Caco-2 (cell line): ENCODE results near the gene IDS. TPM values are rescaled to one million over a fixed set of nuclear protein-coding genes. Genes with fewer than 3 reads are reported as not detected.

ENCODE experiments used
- BruUV-seq: library from RNA; stranded (reverse); fragments of 400-500 nt; replicated peaks from 2 replicates; lab custom pipeline; 2021; lab: Mats Ljungman, UMichigan
- CTCF ChIA-PET: fragments of 300-600 bp; sonication (Branson Sonifier 250); formaldehyde crosslinking; loops from one replicate; lab custom pipeline; 2022; ENCODE audit warnings: antibody characterized with exemption; lab: Charles Lee
- POLR2A ChIA-PET: fragments of 300-600 bp; sonication (Branson Sonifier 250); formaldehyde crosslinking; loops from one replicate; lab custom pipeline; 2022; ENCODE audit warnings: antibody characterized with exemption; lab: Charles Lee
- DNase-seq, 2 experiments: peaks; one replicate each; pipeline versions ENCODE4 v3.0.0 to v3.0.0-alpha.2; 2020 to 2022
- H3K27me3 ChIP-seq: replicated peaks from 2 replicates; pipeline ENCODE4 v1.6.0; 2011; ENCODE audit warnings: low read length; ENCODE audit not compliant: control insufficient read depth, insufficient read depth
- H3K36me3 ChIP-seq: 2 replicates; pipeline ENCODE4 v1.5.1; 2011; ENCODE audit warnings: low read length; ENCODE audit not compliant: control insufficient read depth, insufficient read depth
- H3K4me1 ChIP-seq: fragments of 250-450 bp; sonication (Bioruptor Pico); 2 replicates; pipeline ENCODE4 v1.5.1; 2020; ENCODE audit warnings: mild to moderate bottlenecking
- H3K4me3 ChIP-seq: 2 replicates; pipeline ENCODE4 v1.5.1; 2011; ENCODE audit warnings: low read depth, mild to moderate bottlenecking, control low read depth, low read length
- H3K9me3 ChIP-seq: fragments of 250-450 bp; sonication (Bioruptor Pico); 2 replicates; pipeline ENCODE4 v1.5.1; 2020; ENCODE audit warnings: mild to moderate bottlenecking, moderate library complexity
- H3K27ac Mint-ChIP-seq: one replicate; pipeline ENCODE4 v1.8.0; 2022; ENCODE audit warnings: mixed read lengths; ENCODE audit not compliant: unreplicated experiment
- H3K27me3 Mint-ChIP-seq: one replicate; pipeline ENCODE4 v1.8.0; 2022; ENCODE audit warnings: mixed read lengths; ENCODE audit not compliant: insufficient read depth, unreplicated experiment
- H3K36me3 Mint-ChIP-seq: one replicate; pipeline ENCODE4 v1.8.0; 2022; ENCODE audit warnings: mild to moderate bottlenecking, mixed read lengths; ENCODE audit not compliant: insufficient read depth, unreplicated experiment
- H3K4me1 Mint-ChIP-seq: one replicate; pipeline ENCODE4 v1.8.0; 2022; ENCODE audit warnings: low read depth, mixed read lengths; ENCODE audit not compliant: unreplicated experiment
- H3K4me3 Mint-ChIP-seq: one replicate; pipeline ENCODE4 v1.8.0; 2022; ENCODE audit warnings: mild to moderate bottlenecking, moderate library complexity, mixed read lengths; ENCODE audit not compliant: unreplicated experiment
- H3K9me3 Mint-ChIP-seq: one replicate; pipeline ENCODE4 v1.8.0; 2022; ENCODE audit warnings: mixed read lengths; ENCODE audit not compliant: unreplicated experiment
- CTCF ChIP-seq, 2 experiments: fragments of 200-600 bp in 1 of 2; IDR thresholded peaks; 1 replicate in 1 of 2; 2 replicates in 1 of 2; pipeline versions ENCODE4 v1.5.1 to v1.8.0; 2011 to 2022; ENCODE audit warnings: antibody characterized with exemption in 1 of 2, control low read depth in 1 of 2, inconsistent platforms in 1 of 2, low read depth in 1 of 2, low read length in 1 of 2, mild to moderate bottlenecking in 1 of 2, moderate library complexity in 1 of 2; ENCODE audit not compliant: insufficient read depth in 1 of 2, severe bottlenecking in 1 of 2, unreplicated experiment in 1 of 2
- intact Hi-C: fragments of 100-400 bp; cut with micrococcal nuclease; formaldehyde crosslinking; loops from one replicate; pipeline ENCODE4 v1.10.0; 2022; ENCODE audit not compliant: unreplicated experiment
- total RNA-seq: library from RNA; stranded (reverse); gene quantifications from 2 replicates; pipeline ENCODE4 v1.2.3, GENCODE V29; 2022

Gene IDS
- total RNA-seq, 1 experiment from 2014 or later, result 35.1 TPM

GRCh38 chrX:149467920-149468319 lies 37.2 kb downstream of the IDS start:
- CTCF ChIA-PET, result no interaction called here
- Histone ChIP-seq H3K4me1 (no peaks in the 10 kb centered on the region), H3K9me3 (no peaks in the 10 kb centered on the region), H3K36me3 (no peaks in the 10 kb centered on the region), H3K27me3 (no peaks in the 10 kb centered on the region), H3K4me3 (no peak overlapping the region)
- no peaks in the 10 kb centered on the region for H3K4me1 Mint-ChIP-seq
- BruUV-seq, result no TSS peak
- H3K27me3 Mint-ChIP-seq, result peaks cover 2% of the 10 kb centered on the region
- H3K9me3 Mint-ChIP-seq, result no peaks in the 10 kb centered on the region
- no peak overlapping the region for H3K4me3 Mint-ChIP-seq
- no peak overlapping the region for H3K27ac Mint-ChIP-seq
- POLR2A ChIA-PET, result no interaction called here
- DNase-seq, result no peak
- no peak for TF ChIP-seq CTCF (IDR thresholded peaks at IDR 0.05; ENCODE audit: insufficient read depth in 1 of 2, low read depth in 1 of 2, low read length in 1 of 2, severe bottlenecking in 1 of 2, unreplicated experiment in 1 of 2)
- intact Hi-C loops, result no loop called here
- H3K36me3 Mint-ChIP-seq, result no peaks in the 10 kb centered on the region

- H3K27ac Mint-ChIP-seq, result no peak overlapping the region
- Histone ChIP-seq H3K9me3 (no peaks in the 10 kb centered on the region), H3K36me3 (no peaks in the 10 kb centered on the region), H3K4me3 (no peak overlapping the region), H3K4me1 (no peaks in the 10 kb centered on the region), H3K27me3 (no peaks in the 10 kb centered on the region)
- no peaks in the 10 kb centered on the region for H3K9me3 Mint-ChIP-seq
- TF ChIP-seq CTCF (IDR thresholded peaks at IDR 0.05; ENCODE audit: insufficient read depth in 1 of 2, low read depth in 1 of 2, low read length in 1 of 2, severe bottlenecking in 1 of 2, unreplicated experiment in 1 of 2), result no peak
- H3K4me1 Mint-ChIP-seq, result no peaks in the 10 kb centered on the region
- POLR2A ChIA-PET, result no interaction called here
- no TSS peak for BruUV-seq
- peaks cover 2% of the 10 kb centered on the region for H3K27me3 Mint-ChIP-seq
- CTCF ChIA-PET, result no interaction called here
- no peaks in the 10 kb centered on the region for H3K36me3 Mint-ChIP-seq
- DNase-seq, result no peak
- no peak overlapping the region for H3K4me3 Mint-ChIP-seq
- intact Hi-C loops, result no loop called here
Observed at GRCh38 chrX:149467461-149467860, 37.6 kb downstream of the IDS start.

DNA sequence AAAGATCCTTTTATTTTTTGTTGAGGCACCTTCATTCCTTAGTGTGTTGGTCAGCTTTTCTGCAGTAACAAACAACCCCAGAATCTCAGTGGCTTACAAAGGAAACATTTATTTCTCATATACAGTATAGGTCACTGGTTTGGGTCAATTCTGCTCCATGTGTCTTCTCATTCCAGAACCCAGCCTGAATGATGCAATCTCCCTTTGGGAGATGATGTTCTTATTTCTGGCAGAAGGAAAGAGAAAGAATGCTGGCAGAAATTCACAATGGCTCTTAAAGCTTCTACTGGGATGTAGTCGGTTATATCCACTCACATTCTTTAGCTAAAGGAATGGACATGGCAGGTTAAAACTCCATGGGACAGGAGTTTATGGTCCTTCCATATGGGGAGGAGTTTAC lies 42.3 kb downstream of the IDS start:
- H3K27ac Mint-ChIP-seq, result no peak overlapping the region
- ChIA-PET POLR2A (no interaction called here), CTCF (no interaction called here)
- no peaks in the 10 kb centered on the region for H3K9me3 ChIP-seq
- no peaks in the 10 kb centered on the region for H3K9me3 Mint-ChIP-seq
- H3K4me3 ChIP-seq, result no peak overlapping the region
- H3K4me3 Mint-ChIP-seq, result no peak overlapping the region
- intact Hi-C loops, result no loop called here
- no peaks in the 10 kb centered on the region for H3K36me3 ChIP-seq
- H3K27me3 ChIP-seq, result no peaks in the 10 kb centered on the region
- no peaks in the 10 kb centered on the region for H3K4me1 ChIP-seq
- H3K27me3 Mint-ChIP-seq, result peaks cover 12% of the 10 kb centered on the region
- H3K4me1 Mint-ChIP-seq, result no peaks in the 10 kb centered on the region
- no peak for TF ChIP-seq CTCF (IDR thresholded peaks at IDR 0.05; ENCODE audit: insufficient read depth in 1 of 2, low read depth in 1 of 2, low read length in 1 of 2, severe bottlenecking in 1 of 2, unreplicated experiment in 1 of 2)
- no TSS peak for BruUV-seq
- no peaks in the 10 kb centered on the region for H3K36me3 Mint-ChIP-seq
- DNase-seq, result no peak
